HepG2 (cell line): ENCODE data around the gene KCNIP4. TPM values are rescaled to one million over a fixed set of nuclear protein-coding genes. Genes with fewer than 3 reads are reported as not detected.
A peak's percentile ranks its signal among the peaks of the same experiment; 100 is the strongest.

Experiments
- ATAC-seq: fragments of 200-7000 bp; cut with Tn5 transposase; 3 replicates; pipeline ENCODE4 v1.9.1; 2020; ENCODE audit warnings: mild to moderate bottlenecking, moderate library complexity
- BruUV-seq: library from RNA; stranded (reverse); fragments of 400-500 nt; replicated peaks from 2 replicates; lab custom pipeline; 2021; lab: Mats Ljungman, UMichigan
- CTCF ChIA-PET: fragments of 300-600 bp; formaldehyde crosslinking; extraction: SDS; loops from one replicate; lab custom pipeline; 2021; ENCODE audit warnings: low total read pairs, inconsistent platforms, low intra/inter-chr PET ratio; lab: Yijun Ruan, JAX
- POLR2A ChIA-PET: fragments of 350-600 bp; sonication (Branson Sonifier 250); formaldehyde crosslinking; loops from one replicate; lab custom pipeline; 2020; ENCODE audit warnings: antibody characterized with exemption, inconsistent platforms; lab: Yijun Ruan, JAX
- DNase-seq: peaks from one replicate; pipeline ENCODE4 v3.0.0-alpha.2; 2015; ENCODE audit warnings: low spot score
- FAIRE-seq: peaks from 3 replicates; lab custom pipeline; 2011; peaks lifted over from hg19 to GRCh38; lab: Jason Lieb, UNC
- H2AFZ ChIP-seq: one replicate; pipeline ENCODE4 v1.6.1; 2011; ENCODE audit warnings: low read length, inconsistent platforms
- H3K27ac ChIP-seq: fragments of 300-600 bp; 3 replicates; pipeline ENCODE4 v1.8.0; 2011; ENCODE audit warnings: mixed run types, mild to moderate bottlenecking, mixed read lengths, low read length, inconsistent platforms; ENCODE audit not compliant: insufficient read depth; ENCODE audit errors: extremely low read length
- H3K27me3 ChIP-seq, 2 experiments: fragments of 200-600 bp in 1 of 2; 2 replicates in 1 of 2; 3 replicates in 1 of 2; pipeline versions ENCODE4 v1.6.0 to v1.8.0; 2011; ENCODE audit warnings: low read length in 2 of 2, mild to moderate bottlenecking in 2 of 2, moderate library complexity in 2 of 2, inconsistent platforms in 1 of 2; ENCODE audit not compliant: insufficient read depth in 2 of 2, control insufficient read depth in 1 of 2
- H3K36me3 ChIP-seq, 2 experiments: fragments of 200-600 bp in 1 of 2; replicated peaks in 1 of 2; 2 replicates in 1 of 2; 3 replicates in 1 of 2; pipeline versions ENCODE4 v1.5.1 to v1.8.0; 2011; ENCODE audit warnings: low read length in 2 of 2, inconsistent platforms in 1 of 2; ENCODE audit not compliant: insufficient read depth in 2 of 2, control insufficient read depth in 1 of 2
- H3K4me1 ChIP-seq: 2 replicates; pipeline ENCODE4 v1.5.1; 2012; ENCODE audit warnings: low read length, inconsistent platforms; ENCODE audit not compliant: insufficient read depth
- H3K4me2 ChIP-seq: 2 replicates; pipeline ENCODE4 v1.6.0; 2011; ENCODE audit warnings: low read depth, low read length, inconsistent platforms
- H3K4me3 ChIP-seq, 3 experiments: fragments of 200-600 bp in 1 of 3; sonication (generic), shearing (Covaris generic) in 1 of 3; replicated peaks in 1 of 3; 2 replicates each; pipeline ENCODE4 v1.5.1; 2011 to 2016; ENCODE audit warnings: low read length in 3 of 3, inconsistent platforms in 2 of 3, low read depth in 2 of 3, mild to moderate bottlenecking in 2 of 3, control low read depth in 1 of 3, mixed read lengths in 1 of 3; ENCODE audit not compliant: insufficient read depth in 1 of 3
- H3K79me2 ChIP-seq: one replicate; pipeline ENCODE4 v1.6.1; 2011; ENCODE audit warnings: low read length, inconsistent platforms; ENCODE audit not compliant: insufficient read depth
- H3K9ac ChIP-seq: 2 replicates; pipeline ENCODE4 v1.6.0; 2011; ENCODE audit warnings: mild to moderate bottlenecking, low read depth, low read length, inconsistent platforms; ENCODE audit not compliant: insufficient read depth
- H3K9me3 ChIP-seq: 2 replicates; pipeline ENCODE4 v1.5.1; 2012; ENCODE audit warnings: mild to moderate bottlenecking, low read length
- H4K20me1 ChIP-seq: 2 replicates; pipeline ENCODE4 v1.6.0; 2011; ENCODE audit warnings: inconsistent platforms, mild to moderate bottlenecking, low read length, moderate library complexity; ENCODE audit not compliant: insufficient read depth
- ARNTL ChIP-seq: sonication (generic); formaldehyde crosslinking; IDR thresholded peaks from 2 replicates; pipeline ENCODE4 v1.4.0; 2020; ENCODE audit warnings: mild to moderate bottlenecking, missing genetic modification reagents
- ATF2 ChIP-seq: sonication (generic); formaldehyde crosslinking; IDR thresholded peaks from 2 replicates; pipeline ENCODE4 v1.4.0; 2020; ENCODE audit warnings: missing genetic modification reagents
- NFATC3 ChIP-seq: sonication (generic); formaldehyde crosslinking; IDR thresholded peaks from 2 replicates; pipeline ENCODE4 v1.5.1; 2020; ENCODE audit warnings: mild to moderate bottlenecking, missing genetic modification reagents
- NR3C1 ChIP-seq: sonication (generic); formaldehyde crosslinking; IDR thresholded peaks from 2 replicates; pipeline ENCODE4 v1.4.0; 2020; ENCODE audit warnings: missing genetic modification reagents
- STAG1 ChIP-seq: sonication (generic); formaldehyde crosslinking; IDR thresholded peaks from 2 replicates; pipeline ENCODE4 v1.4.0; 2020; ENCODE audit warnings: missing genetic modification reagents
- WGBS: methylation state at CpG from one replicate; pipeline ENCODE4 v1.1.6; 2017; ENCODE audit warnings: low lambda C conversion rate; 5-methylcytosine and 5-hydroxymethylcytosine counted together
- in situ Hi-C: cut with HindIII; loops from 2 replicates; pipeline ENCODE4 v1.10.0; 2017; ENCODE audit warnings: low pct_unique_long_range_greater_than_20kb; ENCODE audit not compliant: extremely low pct_ligation_motif_present
- intact Hi-C: fragments of 100-400 bp; cut with micrococcal nuclease; formaldehyde crosslinking; loops from one replicate; pipeline ENCODE4 v1.10.0; 2022; ENCODE audit not compliant: unreplicated experiment
- polyA plus RNA-seq, 8 experiments: library from polyadenylated mRNA; depleted of rRNA in 3 of 8; stranded (reverse) in 7 of 8; unstranded in 1 of 8; fragments of >200 nt; fragmentation: Illumina TruSeq in 4 of 8; extraction: Trizol in 4 of 8; gene quantifications; 2 replicates each; pipeline versions ENCODE4 v1.2.1 to v1.2.3, GENCODE V29; 2011 to 2016; ENCODE audit warnings: low read depth in 4 of 8, missing spikeins in 1 of 8, mixed read lengths in 1 of 8; ENCODE audit not compliant: insufficient read depth in 1 of 8
- total RNA-seq, 5 experiments: library from RNA; depleted of rRNA; stranded (reverse); fragments of >200 nt; fragmentation: Illumina TruSeq; extraction: Trizol; gene quantifications; 2 replicates each; pipeline ENCODE4 v1.2.3, GENCODE V29; 2016; ENCODE audit warnings: low read depth in 1 of 5
- TF ChIP-seq, protein P1 (sequence below): sonication (generic); formaldehyde crosslinking; IDR thresholded peaks from 2 replicates; pipeline ENCODE4 v1.4.0; 2020; ENCODE audit warnings: missing genetic modification reagents
- TF ChIP-seq, protein P2 (sequence below): sonication (generic); formaldehyde crosslinking; IDR thresholded peaks from 2 replicates; pipeline ENCODE4 v1.5.1; 2020; ENCODE audit warnings: missing genetic modification reagents, mild to moderate bottlenecking, borderline replicate concordance

Gene KCNIP4
- total and polyA plus RNA-seq, 2 of the 13 experiments (the other 11 are each of a cell fraction or from before 2014, with no cell fraction given) = 0.09 TPM; not detected in 1

DNA sequence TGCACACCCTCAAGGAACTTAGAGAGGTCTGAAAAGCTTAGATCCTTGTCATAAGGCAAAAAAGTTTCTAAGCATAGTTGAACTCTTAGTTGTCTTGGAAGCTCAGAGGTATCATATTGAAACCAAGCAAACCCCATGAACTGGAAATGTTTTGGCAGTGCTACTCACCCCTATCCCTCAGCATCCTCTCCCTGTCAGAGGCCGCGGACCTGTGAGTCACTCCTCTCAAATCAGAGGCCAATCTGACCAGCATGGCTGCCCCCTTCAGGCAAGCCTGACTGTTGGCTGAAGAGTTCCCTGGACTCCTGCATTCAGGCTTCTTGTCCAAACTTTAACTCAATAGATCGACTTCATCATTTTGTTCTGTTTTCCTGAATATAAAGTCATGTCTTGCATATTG is 69.4 kb downstream of the KCNIP4 start:
- Histone ChIP-seq H2AFZ (no peak overlapping the region), H4K20me1 (no peaks in the 10 kb centered on the region), H3K4me2 (no peak overlapping the region), H3K4me3 (no peak overlapping the region), H3K27me3 (no peaks in the 10 kb centered on the region), H3K9ac (no peak overlapping the region), H3K9me3 (no peaks in the 10 kb centered on the region), H3K4me1 (no peaks in the 10 kb centered on the region), H3K36me3 (no peaks in the 10 kb centered on the region), H3K79me2 (no peaks in the 10 kb centered on the region), H3K27ac (no peak overlapping the region)
- TF ChIP-seq ATF2 (CRISPR knock-in tag) (no peak), ARNTL (CRISPR knock-in tag) (no peak), STAG1 (CRISPR knock-in tag) (0 out of 2 replicates have a peak, but pooled peaks have one; percentile 17), NFATC3 (CRISPR knock-in tag) (no peak), NR3C1 (CRISPR knock-in tag) (no peak)
- TF ChIP-seq, protein P1, sequence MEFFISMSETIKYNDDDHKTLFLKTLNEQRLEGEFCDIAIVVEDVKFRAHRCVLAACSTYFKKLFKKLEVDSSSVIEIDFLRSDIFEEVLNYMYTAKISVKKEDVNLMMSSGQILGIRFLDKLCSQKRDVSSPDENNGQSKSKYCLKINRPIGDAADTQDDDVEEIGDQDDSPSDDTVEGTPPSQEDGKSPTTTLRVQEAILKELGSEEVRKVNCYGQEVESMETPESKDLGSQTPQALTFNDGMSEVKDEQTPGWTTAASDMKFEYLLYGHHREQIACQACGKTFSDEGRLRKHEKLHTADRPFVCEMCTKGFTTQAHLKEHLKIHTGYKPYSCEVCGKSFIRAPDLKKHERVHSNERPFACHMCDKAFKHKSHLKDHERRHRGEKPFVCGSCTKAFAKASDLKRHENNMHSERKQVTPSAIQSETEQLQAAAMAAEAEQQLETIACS (CRISPR knock-in tag) = no peak
- TF ChIP-seq, protein P2, sequence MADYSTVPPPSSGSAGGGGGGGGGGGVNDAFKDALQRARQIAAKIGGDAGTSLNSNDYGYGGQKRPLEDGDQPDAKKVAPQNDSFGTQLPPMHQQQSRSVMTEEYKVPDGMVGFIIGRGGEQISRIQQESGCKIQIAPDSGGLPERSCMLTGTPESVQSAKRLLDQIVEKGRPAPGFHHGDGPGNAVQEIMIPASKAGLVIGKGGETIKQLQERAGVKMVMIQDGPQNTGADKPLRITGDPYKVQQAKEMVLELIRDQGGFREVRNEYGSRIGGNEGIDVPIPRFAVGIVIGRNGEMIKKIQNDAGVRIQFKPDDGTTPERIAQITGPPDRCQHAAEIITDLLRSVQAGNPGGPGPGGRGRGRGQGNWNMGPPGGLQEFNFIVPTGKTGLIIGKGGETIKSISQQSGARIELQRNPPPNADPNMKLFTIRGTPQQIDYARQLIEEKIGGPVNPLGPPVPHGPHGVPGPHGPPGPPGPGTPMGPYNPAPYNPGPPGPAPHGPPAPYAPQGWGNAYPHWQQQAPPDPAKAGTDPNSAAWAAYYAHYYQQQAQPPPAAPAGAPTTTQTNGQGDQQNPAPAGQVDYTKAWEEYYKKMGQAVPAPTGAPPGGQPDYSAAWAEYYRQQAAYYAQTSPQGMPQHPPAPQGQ (CRISPR knock-in tag) = no peak
- ATAC-seq = peak; percentile 76
- intact Hi-C loops = loop anchor here (1.0 kb wide), 1 partner anchor 90 kb away; no protein-coding TSS in a partner anchor
- 0% methylated on average over 3 of the region's 3 CpGs for WGBS
- ChIA-PET POLR2A (no interaction called here), CTCF (no interaction called here)
- FAIRE-seq = no peak
- peak; percentile 5 for DNase-seq
- BruUV-seq = no TSS peak
- in situ Hi-C loops = no loop called here
